GM18502 (cell line): ENCODE measurements around the gene RHCE.
"Not testable (repeated sequence)": the region's sequence is repeated elsewhere in the genome, so short reads cannot be mapped to it uniquely, and the experiment has no call there.

Experiments
- ATAC-seq: cut with Tn5 transposase; IDR thresholded peaks from one replicate; pipeline ENCODE4 v1.9.1; 2021; ENCODE audit warnings: mild to moderate bottlenecking; ENCODE audit not compliant: unreplicated experiment, poor library complexity

Gene RHCE

GRCh38 chr1:25420715-25421114 lies at the start of gene RHCE:
TSS of gene RHCE (minus strand) at chr1:25420825. CDS start at chr1:25420786, 39 bp downstream.
- not testable (repeated sequence) for ATAC-seq

- ATAC-seq = no peak
Measured at GRCh38 chr1:25469177-25469576, 48.6 kb upstream of the RHCE start.

GRCh38 chr1:25468033-25468432 lies 47.4 kb upstream of the RHCE start:
- ATAC-seq = no peak

- ATAC-seq = no peak
Measured at GRCh38 chr1:25467616-25468015, 47.0 kb upstream of the RHCE start.

- no peak for ATAC-seq
Measured at GRCh38 chr1:25467193-25467592, 46.6 kb upstream of the RHCE start.

GRCh38 chr1:25462732-25463131 lies 42.1 kb upstream of the RHCE start:
- ATAC-seq = no peak

- no peak for ATAC-seq
Measured at GRCh38 chr1:25461849-25462248, 41.2 kb upstream of the RHCE start.

- ATAC-seq = not testable (repeated sequence)
Measured at GRCh38 chr1:25460816-25461215, 40.2 kb upstream of the RHCE start.

- ATAC-seq = no peak
Measured at GRCh38 chr1:25460020-25460419, 39.4 kb upstream of the RHCE start.

- ATAC-seq = no peak
Measured at GRCh38 chr1:25458541-25459298, 38.1 kb upstream of the RHCE start.

- ATAC-seq = no peak
Measured at GRCh38 chr1:25456502-25456901, 35.9 kb upstream of the RHCE start.

GRCh38 chr1:25451908-25452307 lies 31.3 kb upstream of the RHCE start:
- no peak for ATAC-seq

- no peak for ATAC-seq
Measured at GRCh38 chr1:25450891-25451290, 30.3 kb upstream of the RHCE start.

- no peak for ATAC-seq
Measured at GRCh38 chr1:25447547-25447946, 26.9 kb upstream of the RHCE start.

GRCh38 chr1:25445993-25446538 lies 25.4 kb upstream of the RHCE start:
- no peak for ATAC-seq

- ATAC-seq = not testable (repeated sequence)
Measured at GRCh38 chr1:25444604-25445003, 24.0 kb upstream of the RHCE start.

- no peak for ATAC-seq
Measured at GRCh38 chr1:25443030-25443699, 22.5 kb upstream of the RHCE start.

- ATAC-seq = no peak
Measured at GRCh38 chr1:25442178-25442577, 21.6 kb upstream of the RHCE start.

- no peak for ATAC-seq
Measured at GRCh38 chr1:25439287-25439686, 18.7 kb upstream of the RHCE start.

GRCh38 chr1:25437672-25438071 lies 17.0 kb upstream of the RHCE start:
- no peak for ATAC-seq

- no peak for ATAC-seq
Measured at GRCh38 chr1:25435397-25436108, 14.9 kb upstream of the RHCE start.
